OCI-LY3 (cell line): ENCODE results near the gene PCSK1N.

Experiments used
- H2AFZ ChIP-seq: fragments of 200-600, 300-600 bp; shearing (Covaris generic); 2 replicates; pipeline ENCODE4 v1.6.0; 2014; ENCODE audit warnings: antibody characterized with exemption, low read depth, low read length
- H3K27ac ChIP-seq: fragments of 200-600, 300-600 bp; sonication (generic); 2 replicates; pipeline ENCODE4 v1.5.1; 2014; ENCODE audit warnings: mild to moderate bottlenecking, low read length, moderate library complexity, mixed read lengths
- H3K27me3 ChIP-seq: fragments of 200-600, 300-600 bp; sonication (generic); 2 replicates; pipeline ENCODE4 v1.6.1; 2014; ENCODE audit warnings: low read depth, low read length, mixed read lengths
- H3K36me3 ChIP-seq: fragments of 200-600, 300-600 bp; sonication (generic); replicated peaks from 2 replicates; pipeline ENCODE3; 2014; ENCODE audit warnings: low read depth, low read length, mixed read lengths
- H3K4me1 ChIP-seq: fragments of 300-600, 200-600 bp; sonication (generic); 2 replicates; pipeline ENCODE4 v1.6.1; 2014; ENCODE audit warnings: low read length, mixed read lengths
- H3K4me2 ChIP-seq: fragments of 200-600, 300-600 bp; sonication (generic); 2 replicates; pipeline ENCODE4 v1.6.1; 2014; ENCODE audit warnings: low read length, mixed read lengths
- H3K4me3 ChIP-seq: fragments of 300-600, 200-600 bp; sonication (generic); 2 replicates; pipeline ENCODE4 v1.5.1; 2014; ENCODE audit warnings: antibody characterized with exemption, mild to moderate bottlenecking, low read length, moderate library complexity
- H3K79me2 ChIP-seq: fragments of 300-600, 200-600 bp; shearing (Covaris generic); 2 replicates; pipeline ENCODE4 v1.6.1; 2014; ENCODE audit warnings: mild to moderate bottlenecking, low read length, mixed read lengths
- H3K9ac ChIP-seq: fragments of 300-600, 200-600 bp; shearing (Covaris generic); 2 replicates; pipeline ENCODE4 v1.6.0; 2014; ENCODE audit warnings: mild to moderate bottlenecking, low read length, moderate library complexity
- H3K9me3 ChIP-seq: fragments of 200-600, 300-600 bp; shearing (Covaris generic); 2 replicates; pipeline ENCODE4 v1.6.1; 2014; ENCODE audit warnings: low read length, mixed read lengths; ENCODE audit not compliant: insufficient read depth
- H4K20me1 ChIP-seq: fragments of 200-600, 300-600 bp; sonication (generic); 2 replicates; pipeline ENCODE4 v1.6.1; 2016; ENCODE audit warnings: low read length, mixed read lengths; ENCODE audit not compliant: insufficient read depth
- EZH2phosphoT487 ChIP-seq: fragments of 200-600 bp; shearing (Covaris generic); IDR thresholded peaks from 2 replicates; pipeline ENCODE4 v1.6.1; 2018; ENCODE audit warnings: antibody characterized with exemption, mixed run types, low read depth
- TF ChIP-seq, protein P1 (sequence below): fragments of 200-600, 300-600 bp; sonication (generic); IDR thresholded peaks from 2 replicates; pipeline ENCODE4 v1.5.1; 2014; ENCODE audit warnings: antibody characterized with exemption, low read length, low read depth

The PCSK1N gene

DNA sequence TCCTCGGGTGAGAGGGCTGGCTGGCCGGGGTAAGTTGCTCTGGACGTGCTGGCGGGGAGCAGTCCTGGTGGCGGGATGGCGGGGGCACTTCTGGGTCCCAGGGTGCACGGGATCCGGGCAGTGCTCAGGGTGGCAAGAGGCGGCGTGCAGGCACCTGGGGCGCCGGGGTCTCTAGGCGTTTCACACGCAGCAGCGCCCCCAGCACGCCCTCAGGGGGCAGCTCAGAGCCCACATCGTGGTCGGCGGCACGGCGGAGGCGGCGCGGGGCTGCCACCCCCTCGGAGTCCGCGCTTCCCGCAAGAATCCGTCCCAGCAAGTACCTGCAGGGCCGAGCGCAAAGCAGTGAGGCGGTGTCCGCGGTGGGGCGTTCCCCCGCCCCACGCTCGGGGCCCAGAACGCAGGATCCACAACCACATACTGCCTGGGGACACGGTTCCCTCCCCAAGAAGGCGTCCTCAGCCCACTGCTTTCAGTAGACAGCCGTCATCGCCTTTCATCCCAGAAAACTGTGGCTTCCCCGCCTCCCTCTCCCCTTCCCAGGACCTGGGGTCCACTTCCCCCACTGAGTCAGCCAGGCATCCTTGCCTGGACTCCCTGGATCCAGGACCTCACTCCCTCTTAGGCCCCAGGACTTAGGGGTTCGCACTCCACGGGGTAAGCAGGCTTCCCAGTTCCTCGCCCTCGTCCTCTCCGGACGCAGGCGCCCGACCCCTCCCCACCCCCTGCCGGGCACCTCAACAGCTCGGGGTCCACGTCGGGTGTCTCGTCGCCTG, 4.1 kb downstream of the PCSK1N start:
- no peak overlapping the region for H2AFZ ChIP-seq
- no peaks in the 10 kb centered on the region for H3K36me3 ChIP-seq
- no peak overlapping the region for H3K27ac ChIP-seq
- no peaks in the 10 kb centered on the region for H3K79me2 ChIP-seq
- peaks cover 8% of the 10 kb centered on the region for H3K4me1 ChIP-seq
- TF ChIP-seq, protein P1, sequence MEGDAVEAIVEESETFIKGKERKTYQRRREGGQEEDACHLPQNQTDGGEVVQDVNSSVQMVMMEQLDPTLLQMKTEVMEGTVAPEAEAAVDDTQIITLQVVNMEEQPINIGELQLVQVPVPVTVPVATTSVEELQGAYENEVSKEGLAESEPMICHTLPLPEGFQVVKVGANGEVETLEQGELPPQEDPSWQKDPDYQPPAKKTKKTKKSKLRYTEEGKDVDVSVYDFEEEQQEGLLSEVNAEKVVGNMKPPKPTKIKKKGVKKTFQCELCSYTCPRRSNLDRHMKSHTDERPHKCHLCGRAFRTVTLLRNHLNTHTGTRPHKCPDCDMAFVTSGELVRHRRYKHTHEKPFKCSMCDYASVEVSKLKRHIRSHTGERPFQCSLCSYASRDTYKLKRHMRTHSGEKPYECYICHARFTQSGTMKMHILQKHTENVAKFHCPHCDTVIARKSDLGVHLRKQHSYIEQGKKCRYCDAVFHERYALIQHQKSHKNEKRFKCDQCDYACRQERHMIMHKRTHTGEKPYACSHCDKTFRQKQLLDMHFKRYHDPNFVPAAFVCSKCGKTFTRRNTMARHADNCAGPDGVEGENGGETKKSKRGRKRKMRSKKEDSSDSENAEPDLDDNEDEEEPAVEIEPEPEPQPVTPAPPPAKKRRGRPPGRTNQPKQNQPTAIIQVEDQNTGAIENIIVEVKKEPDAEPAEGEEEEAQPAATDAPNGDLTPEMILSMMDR, result no peak
- TF ChIP-seq EZH2phosphoT487, result no peak
- H4K20me1 ChIP-seq, result no peaks in the 10 kb centered on the region
- H3K4me2 ChIP-seq, result no peak overlapping the region
- no peaks in the 10 kb centered on the region for H3K9me3 ChIP-seq
- no peak overlapping the region for H3K4me3 ChIP-seq
- H3K27me3 ChIP-seq, result no peaks in the 10 kb centered on the region
- no peak overlapping the region for H3K9ac ChIP-seq

DNA sequence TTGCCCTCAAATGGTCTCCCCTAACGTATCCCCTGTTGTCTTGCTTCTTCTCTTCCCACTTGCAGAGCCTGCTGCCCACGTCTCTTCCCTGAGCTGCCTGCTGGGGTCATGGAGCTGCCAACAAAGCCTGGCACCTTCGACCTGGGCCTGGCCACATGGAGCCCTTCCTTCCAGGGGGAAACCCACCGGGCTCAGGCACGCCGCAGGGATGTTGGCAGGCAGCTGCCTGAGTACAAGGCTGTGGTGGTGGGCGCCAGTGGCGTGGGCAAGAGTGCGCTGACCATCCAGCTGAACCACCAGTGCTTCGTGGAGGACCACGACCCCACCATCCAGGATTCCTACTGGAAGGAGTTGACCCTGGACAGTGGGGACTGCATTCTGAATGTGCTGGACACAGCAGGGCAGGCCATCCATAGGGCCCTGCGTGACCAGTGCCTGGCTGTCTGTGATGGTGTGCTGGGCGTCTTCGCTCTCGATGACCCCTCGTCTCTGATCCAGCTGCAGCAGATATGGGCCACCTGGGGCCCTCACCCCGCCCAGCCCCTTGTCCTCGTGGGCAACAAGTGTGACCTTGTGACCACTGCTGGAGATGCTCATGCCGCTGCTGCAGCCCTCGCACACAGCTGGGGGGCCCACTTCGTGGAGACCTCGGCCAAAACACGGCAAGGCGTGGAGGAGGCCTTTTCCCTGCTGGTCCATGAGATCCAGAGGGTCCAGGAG, 6.2 kb downstream of the PCSK1N start:
- no peak overlapping the region for H3K4me3 ChIP-seq
- H3K9ac ChIP-seq, result no peak overlapping the region
- no peaks in the 10 kb centered on the region for H3K27me3 ChIP-seq
- H2AFZ ChIP-seq, result no peak overlapping the region
- H3K4me1 ChIP-seq, result peaks cover 5% of the 10 kb centered on the region
- no peaks in the 10 kb centered on the region for H4K20me1 ChIP-seq
- no peak overlapping the region for H3K4me2 ChIP-seq
- no peak overlapping the region for H3K27ac ChIP-seq
- TF ChIP-seq, protein P1, result no peak
- TF ChIP-seq EZH2phosphoT487, result no peak
- H3K9me3 ChIP-seq, result no peaks in the 10 kb centered on the region
- no peaks in the 10 kb centered on the region for H3K79me2 ChIP-seq
- no peaks in the 10 kb centered on the region for H3K36me3 ChIP-seq

DNA sequence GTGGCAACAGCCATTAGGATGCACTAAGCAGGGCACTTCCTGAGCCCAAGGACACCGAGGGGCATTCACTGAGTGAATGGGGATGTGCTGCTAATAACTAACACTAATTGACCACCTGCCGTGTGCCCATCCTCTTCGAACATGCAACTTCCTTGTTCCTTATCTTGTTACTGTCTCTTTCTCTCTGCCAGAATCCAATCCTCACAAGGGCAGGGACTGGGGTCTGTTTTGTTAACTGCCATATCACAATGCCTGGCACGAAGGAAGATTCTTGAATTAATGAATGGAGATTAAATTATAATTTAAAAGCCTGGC, 7.8 kb downstream of the PCSK1N start:
- Histone ChIP-seq H3K27me3 (no peaks in the 10 kb centered on the region), H3K9ac (no peak overlapping the region), H3K4me2 (no peak overlapping the region), H2AFZ (no peak overlapping the region), H3K9me3 (no peaks in the 10 kb centered on the region), H3K79me2 (no peaks in the 10 kb centered on the region), H3K36me3 (no peaks in the 10 kb centered on the region), H3K4me3 (no peak overlapping the region), H4K20me1 (no peaks in the 10 kb centered on the region), H3K4me1 (no peaks in the 10 kb centered on the region), H3K27ac (no peak overlapping the region)
- no peak for TF ChIP-seq EZH2phosphoT487
- TF ChIP-seq, protein P1, result no peak

DNA sequence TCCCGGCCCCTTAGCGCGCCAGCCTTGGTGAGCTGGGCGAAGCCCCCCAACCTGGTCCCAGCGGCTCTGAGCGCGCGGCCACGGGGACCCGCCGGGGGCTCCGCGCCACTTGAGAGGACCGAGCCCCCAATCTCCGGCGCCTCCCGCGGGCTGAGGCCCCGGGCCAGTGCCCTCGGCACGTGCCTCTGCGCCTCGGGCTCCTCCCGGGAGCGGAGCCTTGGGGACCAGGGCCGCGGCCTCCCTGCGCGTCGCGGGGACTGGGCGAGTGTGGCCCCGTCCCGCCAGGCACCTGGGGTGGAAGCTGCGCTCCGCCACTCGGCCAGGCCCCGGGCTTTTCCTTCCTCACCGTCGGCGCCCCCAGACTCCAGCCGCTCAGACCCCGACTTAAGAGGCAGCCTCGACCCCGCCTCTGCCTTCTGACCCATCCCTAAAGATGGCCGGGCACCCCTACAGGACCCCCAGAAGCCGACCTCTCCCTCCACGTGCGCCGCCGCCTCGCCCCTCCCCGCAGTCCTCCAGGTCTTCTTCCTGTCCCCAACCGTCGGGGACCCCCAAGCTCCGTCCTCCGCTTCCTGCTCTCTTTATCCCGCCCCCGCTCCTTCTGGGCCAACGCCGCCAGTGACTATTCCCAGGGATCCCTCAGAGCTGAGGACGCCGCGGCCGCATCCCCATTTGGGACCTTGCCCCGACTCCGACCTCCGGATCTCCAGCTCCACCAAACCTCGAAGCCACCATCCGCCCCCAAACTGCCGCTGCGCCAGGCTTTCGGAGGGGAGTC, 8.3 kb downstream of the PCSK1N start:
- Histone ChIP-seq H3K9ac (no peak overlapping the region), H3K9me3 (no peaks in the 10 kb centered on the region), H2AFZ (no peak overlapping the region), H3K4me1 (no peaks in the 10 kb centered on the region), H3K36me3 (no peaks in the 10 kb centered on the region), H3K27ac (no peak overlapping the region), H3K27me3 (no peaks in the 10 kb centered on the region), H4K20me1 (no peaks in the 10 kb centered on the region), H3K4me2 (no peak overlapping the region), H3K79me2 (no peaks in the 10 kb centered on the region), H3K4me3 (no peak overlapping the region)
- TF ChIP-seq EZH2phosphoT487, result no peak
- TF ChIP-seq, protein P1, result no peak
